NT2/D1 (cell line): ENCODE results near the gene ZDHHC9.

Source experiments
- DNase-seq: peaks from one replicate; pipeline ENCODE4 v3.0.0-alpha.2; 2011; ENCODE audit warnings: low read depth, low spot score
- H3K27me3 ChIP-seq: 2 replicates; pipeline ENCODE4 v1.6.0; 2011; ENCODE audit warnings: mild to moderate bottlenecking; ENCODE audit not compliant: insufficient read length, insufficient read depth
- H3K36me3 ChIP-seq: 2 replicates; pipeline ENCODE4 v1.6.1; 2011; ENCODE audit warnings: mild to moderate bottlenecking, low read length, mixed read lengths; ENCODE audit not compliant: insufficient read depth, insufficient read length
- H3K4me1 ChIP-seq: 2 replicates; pipeline ENCODE4 v1.5.1; 2011; ENCODE audit not compliant: insufficient read depth, insufficient read length
- H3K4me3 ChIP-seq: 2 replicates; pipeline ENCODE4 v1.5.1; 2011; ENCODE audit warnings: low read depth; ENCODE audit not compliant: insufficient read length
- H3K9ac ChIP-seq: 2 replicates; pipeline ENCODE4 v1.6.0; 2011; ENCODE audit warnings: low read depth; ENCODE audit not compliant: insufficient read length
- H3K9me3 ChIP-seq: 2 replicates; pipeline ENCODE4 v1.5.1; 2011; ENCODE audit warnings: mild to moderate bottlenecking, low read length; ENCODE audit not compliant: insufficient read depth
- SUZ12 ChIP-seq: IDR thresholded peaks from 2 replicates; pipeline ENCODE4 v1.6.1; 2011; ENCODE audit not compliant: insufficient read length, insufficient read depth; ENCODE audit errors: extremely low read depth
- YY1 ChIP-seq: IDR thresholded peaks from 2 replicates; pipeline ENCODE4 v1.6.1; 2011; ENCODE audit not compliant: insufficient read length, insufficient read depth
- ZNF274 ChIP-seq: IDR thresholded peaks from 2 replicates; pipeline ENCODE4 v1.6.1; 2011; ENCODE audit warnings: mild to moderate bottlenecking, low read depth, low read length

The ZDHHC9 gene

DNA sequence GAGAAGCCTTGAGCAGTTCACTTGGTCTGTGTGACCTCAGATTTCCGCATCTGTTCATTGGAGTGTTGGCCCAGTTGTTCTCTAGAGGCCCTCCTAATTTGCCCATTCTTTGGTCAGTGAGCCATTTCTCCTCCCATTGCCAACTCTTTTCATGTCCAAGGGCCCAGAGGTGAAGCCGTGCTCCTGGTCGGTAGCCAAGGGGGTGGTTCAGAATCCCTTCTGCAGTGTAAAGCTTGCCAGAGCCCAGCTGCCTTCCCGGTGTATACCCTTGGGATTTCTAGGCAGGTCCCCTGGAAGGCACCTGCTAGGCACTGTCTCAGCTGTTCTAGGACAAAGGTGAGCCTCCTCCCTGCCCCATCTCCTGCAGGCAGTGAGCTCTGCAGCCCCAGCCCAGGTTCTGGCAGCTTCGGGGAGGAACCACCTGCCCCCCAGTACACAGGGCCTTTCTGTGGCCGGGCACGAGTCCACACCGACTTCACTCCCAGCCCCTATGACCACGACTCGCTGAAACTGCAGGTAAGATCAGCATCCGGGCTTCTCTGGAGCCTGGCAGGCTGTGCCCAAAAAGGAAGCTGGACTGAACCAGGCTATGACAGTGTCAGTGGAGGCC is 51.6 kb downstream of the ZDHHC9 start:
- TF ChIP-seq ZNF274 = no peak
- no peak for TF ChIP-seq SUZ12
- TF ChIP-seq YY1 = no peak
- no peaks in the 10 kb centered on the region for H3K36me3 ChIP-seq

GRCh38 chrX:129791336-129791735 is 52.4 kb downstream of the ZDHHC9 start:
- Histone ChIP-seq H3K9ac (no peak overlapping the region), H3K4me1 (no peaks in the 10 kb centered on the region), H3K27me3 (no peaks in the 10 kb centered on the region), H3K36me3 (no peaks in the 10 kb centered on the region), H3K9me3 (no peaks in the 10 kb centered on the region), H3K4me3 (no peak overlapping the region)
- TF ChIP-seq ZNF274 (no peak), SUZ12 (no peak), YY1 (no peak)
- no peak for DNase-seq

More for the DNA sequence above, 51.6 kb downstream of the ZDHHC9 start:
- Histone ChIP-seq H3K4me3 (no peak overlapping the region), H3K9me3 (no peaks in the 10 kb centered on the region), H3K9ac (no peak overlapping the region), H3K27me3 (no peaks in the 10 kb centered on the region), H3K4me1 (no peaks in the 10 kb centered on the region)
- DNase-seq = no peak

- Histone ChIP-seq H3K36me3 (no peaks in the 10 kb centered on the region), H3K9me3 (no peaks in the 10 kb centered on the region), H3K4me3 (no peak overlapping the region), H3K9ac (no peak overlapping the region), H3K4me1 (no peaks in the 10 kb centered on the region), H3K27me3 (no peaks in the 10 kb centered on the region)
- no peak for DNase-seq
- TF ChIP-seq ZNF274 = no peak
- TF ChIP-seq SUZ12 = no peak
- TF ChIP-seq YY1 = no peak
These were observed 52.9 kb downstream of the ZDHHC9 start for GRCh38 chrX:129790808-129791207.

DNA sequence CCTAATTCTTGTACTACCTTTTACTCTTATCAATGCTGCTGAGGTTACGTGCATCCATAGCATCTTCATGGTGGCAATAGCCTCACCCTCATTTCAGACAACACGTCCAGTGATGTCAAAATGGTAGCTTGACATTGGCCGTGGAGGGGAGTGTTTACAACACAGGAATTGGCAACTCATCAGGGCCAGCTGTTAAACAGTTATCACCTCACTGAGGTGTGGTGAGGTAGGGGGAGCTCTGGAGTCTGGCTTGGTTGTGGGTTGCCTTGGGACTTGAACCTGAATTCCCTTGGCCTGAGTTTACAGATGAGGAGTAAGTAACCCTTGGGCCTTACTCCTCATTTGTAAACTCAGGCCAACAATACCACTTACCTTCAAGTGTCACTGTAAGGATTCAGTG is 53.5 kb downstream of the ZDHHC9 start:
- H3K4me3 ChIP-seq = no peak overlapping the region
- DNase-seq = no peak
- H3K9me3 ChIP-seq = no peaks in the 10 kb centered on the region
- H3K27me3 ChIP-seq = no peaks in the 10 kb centered on the region
- no peak overlapping the region for H3K9ac ChIP-seq
- H3K36me3 ChIP-seq = no peaks in the 10 kb centered on the region
- H3K4me1 ChIP-seq = no peaks in the 10 kb centered on the region
- TF ChIP-seq YY1 (no peak), SUZ12 (no peak)

DNA sequence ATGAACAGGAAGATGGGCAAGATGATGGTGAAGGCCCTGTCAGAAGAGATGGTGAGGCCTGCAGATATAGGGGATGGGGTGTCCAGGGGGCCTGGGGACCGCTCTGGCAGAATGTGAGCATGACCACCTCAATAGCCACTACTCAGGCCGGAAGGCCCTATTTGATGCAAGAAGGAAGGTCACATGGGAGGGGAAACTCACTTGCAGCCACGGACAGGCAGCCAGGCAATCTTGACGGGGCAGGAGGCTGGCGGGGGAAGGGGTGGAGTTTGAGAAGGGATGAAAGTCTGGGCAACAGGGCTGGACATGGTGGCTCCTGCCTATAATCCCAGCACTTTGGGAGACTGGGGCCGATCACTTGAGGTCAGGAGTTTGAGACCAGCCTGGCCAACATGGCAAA is 55.2 kb downstream of the ZDHHC9 start:
- no peaks in the 10 kb centered on the region for H3K27me3 ChIP-seq
- H3K4me3 ChIP-seq = no peak overlapping the region
- DNase-seq = no peak
- H3K36me3 ChIP-seq = no peaks in the 10 kb centered on the region
- no peaks in the 10 kb centered on the region for H3K9me3 ChIP-seq
- H3K4me1 ChIP-seq = no peaks in the 10 kb centered on the region
- TF ChIP-seq SUZ12 = no peak
- TF ChIP-seq ZNF274 = no peak
- no peak for TF ChIP-seq YY1
- no peak overlapping the region for H3K9ac ChIP-seq

DNA sequence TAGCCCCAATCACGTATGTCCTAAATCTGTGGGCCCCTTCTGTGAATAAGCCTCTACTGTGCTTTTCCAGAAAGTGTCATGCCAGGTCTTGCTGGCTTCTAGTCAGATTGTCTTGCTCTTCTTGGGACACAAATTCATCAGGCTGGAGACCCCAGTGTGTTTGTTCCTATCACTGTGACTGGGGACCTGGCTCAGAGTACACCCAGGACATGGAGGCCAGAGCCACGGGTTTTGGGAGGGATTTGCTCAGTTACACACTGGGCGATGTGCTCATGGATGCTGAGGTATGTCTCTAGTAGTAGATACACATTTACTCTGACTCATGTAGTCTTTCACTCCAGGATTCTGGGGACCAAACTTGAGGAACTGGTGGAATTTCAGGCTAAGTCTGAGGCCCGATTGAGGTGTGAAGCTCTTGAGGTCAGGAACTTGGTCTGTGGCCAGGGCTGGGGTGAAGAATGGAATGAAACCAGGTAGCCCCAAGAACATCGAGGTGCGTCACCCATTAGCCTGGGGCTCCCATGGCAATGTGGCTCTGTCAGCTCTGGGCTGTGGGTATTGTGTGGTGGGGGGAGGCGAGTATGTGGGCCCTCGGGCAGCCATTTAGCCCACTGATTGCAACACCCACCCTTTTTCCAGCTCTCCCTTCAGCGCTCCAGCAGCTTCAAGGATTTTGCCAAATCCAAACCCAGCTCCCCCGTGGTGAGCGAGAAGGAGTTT is 56.2 kb downstream of the ZDHHC9 start:
- H3K36me3 ChIP-seq = no peaks in the 10 kb centered on the region

DNA sequence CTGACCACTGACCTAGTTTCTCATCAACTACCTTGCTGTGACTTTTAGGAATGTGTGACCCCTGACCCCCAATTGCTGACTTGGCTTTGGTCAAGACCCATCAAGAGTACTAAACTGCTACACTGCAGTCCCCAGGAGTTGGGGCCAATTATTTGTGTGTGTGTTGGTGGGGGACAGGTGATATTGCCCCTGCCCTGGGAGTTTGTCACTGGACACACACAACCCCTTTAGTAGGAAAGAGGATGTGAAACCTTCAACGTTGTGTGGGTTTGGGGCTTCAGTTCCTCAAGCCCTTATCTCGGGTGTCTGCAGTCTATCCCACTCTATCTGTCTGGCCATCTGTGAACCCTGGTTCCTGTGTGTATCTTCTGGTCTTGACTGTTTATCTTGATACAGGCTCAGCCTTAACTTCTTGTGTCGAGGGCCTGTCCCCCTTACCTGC is 57.5 kb downstream of the ZDHHC9 start:
- Histone ChIP-seq H3K9me3 (no peaks in the 10 kb centered on the region), H3K9ac (no peak overlapping the region)

More for the DNA sequence above, 56.2 kb downstream of the ZDHHC9 start:
- TF ChIP-seq YY1 (no peak), ZNF274 (no peak), SUZ12 (no peak)
- no peak for DNase-seq
- Histone ChIP-seq H3K4me3 (no peak overlapping the region), H3K9me3 (no peaks in the 10 kb centered on the region), H3K4me1 (no peaks in the 10 kb centered on the region), H3K27me3 (no peaks in the 10 kb centered on the region), H3K9ac (no peak overlapping the region)

More for the DNA sequence above, 57.5 kb downstream of the ZDHHC9 start:
- DNase-seq = no peak
- TF ChIP-seq YY1 = no peak
- no peak for TF ChIP-seq ZNF274
- no peak for TF ChIP-seq SUZ12
- Histone ChIP-seq H3K27me3 (no peaks in the 10 kb centered on the region), H3K4me1 (no peaks in the 10 kb centered on the region), H3K4me3 (no peak overlapping the region), H3K36me3 (no peaks in the 10 kb centered on the region)
